ENCODE data around the gene CARD10.

GRCh38 chr22:37546437-37547250 lies 27.4 kb upstream of the CARD10 start:
- TF ChIP-seq CTCF (IDR thresholded peaks at IDR 0.05; ENCODE audit: low read depth, low read length, missing input control) (no peak), REST (IDR thresholded peaks at IDR 0.05) (no peak), JUND (IDR thresholded peaks at IDR 0.05) (no peak), ZBTB33 (IDR thresholded peaks at IDR 0.05) (no peak), TAF1 (conservative IDR thresholded peaks at IDR 0.05) (no peak)

Data from liver (tissue), 3 donors.